Neural crest cell (in vitro differentiated cells): ENCODE data around the gene ABCG1. TPM values are rescaled to one million over a fixed set of nuclear protein-coding genes. Genes with fewer than 3 reads are reported as not detected.

ENCODE experiments used
- DNase-seq: peaks from one replicate; pipeline ENCODE4 v3.0.0; 2021; ENCODE audit warnings: low read depth, mixed read lengths, low spot score
- H3K27ac Mint-ChIP-seq: one replicate; pipeline ENCODE4 v1.8.0; 2021; ENCODE audit warnings: mild to moderate bottlenecking, mixed read lengths; ENCODE audit not compliant: unreplicated experiment
- H3K27me3 Mint-ChIP-seq: 2 replicates; pipeline ENCODE4 v1.8.0; 2021; ENCODE audit warnings: low read depth, mild to moderate bottlenecking, mixed read lengths
- H3K36me3 Mint-ChIP-seq: 2 replicates; pipeline ENCODE4 v1.8.0; 2021; ENCODE audit warnings: low read depth, mild to moderate bottlenecking, mixed read lengths
- H3K4me1 Mint-ChIP-seq: 2 replicates; pipeline ENCODE4 v1.8.0; 2021; ENCODE audit warnings: mixed read lengths
- H3K4me3 Mint-ChIP-seq: one replicate; pipeline ENCODE4 v1.8.0; 2021; ENCODE audit warnings: mild to moderate bottlenecking, mixed read lengths
- H3K9me3 Mint-ChIP-seq: 2 replicates; pipeline ENCODE4 v1.8.0; 2021; ENCODE audit warnings: mixed read lengths
- total RNA-seq: library from RNA; stranded (reverse); gene quantifications from 2 replicates; pipeline ENCODE4 v1.2.1, GENCODE V29; 2021
- TF ChIP-seq, protein P1 (sequence below): fragments of 200-600 bp; sonication (generic); conservative IDR thresholded peaks from 2 replicates; pipeline ENCODE4 v1.5.0; 2021; ENCODE audit warnings: antibody characterized with exemption, mild to moderate bottlenecking

ABCG1 gene
- total RNA-seq, 1 donor from 2014 or later, result 3.3 TPM

DNA sequence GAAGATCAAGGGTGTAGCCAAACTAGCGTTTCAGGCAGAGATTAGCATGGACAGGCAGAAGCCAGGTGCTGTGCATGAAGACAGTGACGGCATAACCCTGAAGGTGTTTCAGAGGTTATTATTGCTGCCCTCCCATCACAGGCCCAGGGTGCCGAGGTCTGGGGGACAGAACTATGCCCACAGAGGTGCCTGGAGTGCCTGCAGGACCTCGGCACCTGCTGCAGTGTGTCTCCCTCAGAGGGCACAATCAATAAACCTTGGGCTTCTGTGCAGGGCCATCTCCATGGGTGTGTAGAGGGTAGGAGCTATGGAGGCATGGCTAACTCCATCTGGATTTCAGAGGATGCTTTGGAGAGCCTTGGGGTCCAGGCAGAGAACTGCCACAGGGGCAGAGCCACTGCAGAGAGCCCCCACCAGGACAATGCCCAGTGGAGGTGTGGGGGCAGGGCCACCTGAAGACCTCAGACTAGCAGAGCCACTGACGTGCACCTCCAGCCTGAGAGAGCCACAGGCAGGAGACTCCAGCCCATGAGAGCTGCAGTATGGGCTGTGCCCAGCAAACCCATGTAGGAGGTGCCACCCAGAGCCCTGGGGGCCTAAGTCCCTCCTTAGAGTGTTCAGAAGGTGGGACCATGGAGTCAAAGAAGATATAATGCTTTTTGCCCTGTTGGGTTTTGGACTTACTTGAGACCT lies 5.7 kb upstream of the ABCG1 start:
- peaks cover 6% of the 10 kb centered on the region for H3K9me3 Mint-ChIP-seq
- H3K36me3 Mint-ChIP-seq, result no peaks in the 10 kb centered on the region
- TF ChIP-seq, protein P1, sequence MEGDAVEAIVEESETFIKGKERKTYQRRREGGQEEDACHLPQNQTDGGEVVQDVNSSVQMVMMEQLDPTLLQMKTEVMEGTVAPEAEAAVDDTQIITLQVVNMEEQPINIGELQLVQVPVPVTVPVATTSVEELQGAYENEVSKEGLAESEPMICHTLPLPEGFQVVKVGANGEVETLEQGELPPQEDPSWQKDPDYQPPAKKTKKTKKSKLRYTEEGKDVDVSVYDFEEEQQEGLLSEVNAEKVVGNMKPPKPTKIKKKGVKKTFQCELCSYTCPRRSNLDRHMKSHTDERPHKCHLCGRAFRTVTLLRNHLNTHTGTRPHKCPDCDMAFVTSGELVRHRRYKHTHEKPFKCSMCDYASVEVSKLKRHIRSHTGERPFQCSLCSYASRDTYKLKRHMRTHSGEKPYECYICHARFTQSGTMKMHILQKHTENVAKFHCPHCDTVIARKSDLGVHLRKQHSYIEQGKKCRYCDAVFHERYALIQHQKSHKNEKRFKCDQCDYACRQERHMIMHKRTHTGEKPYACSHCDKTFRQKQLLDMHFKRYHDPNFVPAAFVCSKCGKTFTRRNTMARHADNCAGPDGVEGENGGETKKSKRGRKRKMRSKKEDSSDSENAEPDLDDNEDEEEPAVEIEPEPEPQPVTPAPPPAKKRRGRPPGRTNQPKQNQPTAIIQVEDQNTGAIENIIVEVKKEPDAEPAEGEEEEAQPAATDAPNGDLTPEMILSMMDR, result no peak
- no peak for DNase-seq
- peaks cover 30% of the 10 kb centered on the region for H3K4me1 Mint-ChIP-seq
- H3K27me3 Mint-ChIP-seq, result peaks cover 18% of the 10 kb centered on the region
- no peak overlapping the region for H3K4me3 Mint-ChIP-seq
- no peak overlapping the region for H3K27ac Mint-ChIP-seq

- TF ChIP-seq, protein P1, result no peak
- DNase-seq, result no peak
- Mint-ChIP-seq H3K9me3 (peaks cover 6% of the 10 kb centered on the region), H3K4me3 (no peak overlapping the region), H3K27me3 (peaks cover 22% of the 10 kb centered on the region), H3K36me3 (no peaks in the 10 kb centered on the region), H3K27ac (no peak overlapping the region), H3K4me1 (peaks cover 20% of the 10 kb centered on the region)
Measured at GRCh38 chr21:42214081-42214750, 4.7 kb upstream of the ABCG1 start.

- H3K36me3 Mint-ChIP-seq, result no peaks in the 10 kb centered on the region
- H3K4me1 Mint-ChIP-seq, result peaks cover 14% of the 10 kb centered on the region
- TF ChIP-seq, protein P1, result no peak
- DNase-seq, result no peak
- H3K27ac Mint-ChIP-seq, result no peak overlapping the region
- H3K4me3 Mint-ChIP-seq, result no peak overlapping the region
- peaks cover 24% of the 10 kb centered on the region for H3K27me3 Mint-ChIP-seq
- H3K9me3 Mint-ChIP-seq, result peaks cover 6% of the 10 kb centered on the region
Measured at GRCh38 chr21:42214921-42215320, 4.0 kb upstream of the ABCG1 start.

GRCh38 chr21:42215942-42216725 lies 2.8 kb upstream of the ABCG1 start:
- peaks cover 32% of the 10 kb centered on the region for H3K27me3 Mint-ChIP-seq

More at GRCh38 chr21:42215942-42216725, 2.8 kb upstream of the ABCG1 start:
- H3K4me1 Mint-ChIP-seq, result peaks cover 14% of the 10 kb centered on the region
- no peaks in the 10 kb centered on the region for H3K36me3 Mint-ChIP-seq
- DNase-seq, result no peak
- TF ChIP-seq, protein P1, result no peak
- H3K9me3 Mint-ChIP-seq, result peaks cover 6% of the 10 kb centered on the region
- H3K4me3 Mint-ChIP-seq, result no peak overlapping the region
- no peak overlapping the region for H3K27ac Mint-ChIP-seq
